SK-N-SH (cell line): ENCODE data around the gene ETS2. TPM values are rescaled to one million over a fixed set of nuclear protein-coding genes. Genes with fewer than 3 reads are reported as not detected.

Experiments
- CTCF ChIA-PET: fragments of 300-600, 350-600 bp; formaldehyde crosslinking; extraction: SDS; loops from one replicate; lab custom pipeline; 2021; lab: Yijun Ruan, JAX
- POLR2A ChIA-PET: fragments of 350-600 bp; sonication (Branson Sonifier 250); formaldehyde crosslinking; extraction: SDS; loops from one replicate; lab custom pipeline; 2020; ENCODE audit warnings: antibody characterized with exemption, inconsistent platforms; lab: Yijun Ruan, JAX
- DNase-seq: peaks from one replicate; pipeline ENCODE4 v3.0.0; 2012
- H2AFZ ChIP-seq: fragments of 200-600 bp; sonication (generic); 2 replicates; pipeline ENCODE4 v1.8.1; 2016; ENCODE audit warnings: antibody characterized with exemption, mild to moderate bottlenecking, low read depth
- H3F3A ChIP-seq: fragments of 200-600 bp; sonication (generic); replicated peaks from 2 replicates; pipeline ENCODE3; 2016; ENCODE audit warnings: antibody characterized with exemption, mild to moderate bottlenecking; ENCODE audit not compliant: insufficient read depth
- H3K27ac ChIP-seq, 2 experiments: fragments of 200-500 bp in 1 of 2; fragments of 200-600 bp in 1 of 2; sonication (Bioruptor generic) in 1 of 2; sonication (generic), shearing (Covaris generic) in 1 of 2; 2 replicates each; pipeline versions ENCODE4 v1.5.1 to v1.6.1; 2014 to 2016; ENCODE audit warnings: low read depth in 2 of 2, inconsistent platforms in 1 of 2, low read length in 1 of 2, mild to moderate bottlenecking in 1 of 2, mixed read lengths in 1 of 2
- H3K27me3 ChIP-seq: fragments of 200-600 bp; sonication (generic), shearing (Covaris generic); 2 replicates; pipeline ENCODE4 v1.6.1; 2016; ENCODE audit warnings: mixed run types; ENCODE audit not compliant: insufficient read depth
- H3K36me3 ChIP-seq, 2 experiments: fragments of 200-500 bp in 1 of 2; fragments of 200-600 bp in 1 of 2; sonication (Bioruptor generic) in 1 of 2; sonication (generic) in 1 of 2; replicated peaks in 1 of 2; 2 replicates each; pipeline versions ENCODE3 to v1.5.1; 2014 to 2016; ENCODE audit warnings: low read length in 1 of 2, mild to moderate bottlenecking in 1 of 2; ENCODE audit not compliant: insufficient read depth in 2 of 2, control insufficient read depth in 1 of 2
- H3K4me1 ChIP-seq, 2 experiments: fragments of 200-500 bp in 1 of 2; fragments of 200-600 bp in 1 of 2; sonication (Bioruptor generic) in 1 of 2; sonication (generic), shearing (Covaris generic) in 1 of 2; 2 replicates each; pipeline versions ENCODE4 v1.5.1 to v1.6.1; 2014 to 2016; ENCODE audit warnings: low read depth in 1 of 2, low read length in 1 of 2, mixed run types in 1 of 2; ENCODE audit not compliant: insufficient read depth in 2 of 2, control insufficient read depth in 1 of 2
- H3K4me2 ChIP-seq: fragments of 200-600 bp; sonication (generic), shearing (Covaris generic); 2 replicates; pipeline ENCODE4 v1.6.1; 2017; ENCODE audit warnings: mixed run types
- H3K4me3 ChIP-seq, 2 experiments: fragments of 200-500 bp in 1 of 2; fragments of 200-600 bp in 1 of 2; sonication (Bioruptor generic) in 1 of 2; sonication (generic), shearing (Covaris generic) in 1 of 2; 2 replicates each; pipeline versions ENCODE4 v1.5.1 to v1.8.1; 2014 to 2016; ENCODE audit warnings: low read depth in 2 of 2, inconsistent platforms in 1 of 2, low read length in 1 of 2, mild to moderate bottlenecking in 1 of 2, mixed read lengths in 1 of 2, moderate library complexity in 1 of 2
- H3K79me2 ChIP-seq: fragments of 200-600 bp; sonication (generic); 2 replicates; pipeline ENCODE4 v1.8.1; 2017; ENCODE audit warnings: mild to moderate bottlenecking; ENCODE audit not compliant: insufficient read depth
- H3K9ac ChIP-seq: fragments of 200-600 bp; sonication (generic); 2 replicates; pipeline ENCODE4 v1.6.1; 2017; ENCODE audit warnings: mixed run types
- H3K9me2 ChIP-seq: fragments of 200-600 bp; sonication (generic); 2 replicates; pipeline ENCODE4 v1.6.1; 2017; ENCODE audit warnings: mixed run types
- H3K9me3 ChIP-seq: fragments of 200-600 bp; sonication (generic); 2 replicates; pipeline ENCODE4 v1.6.1; 2017; ENCODE audit warnings: mixed run types, mild to moderate bottlenecking, moderate library complexity
- H4K20me1 ChIP-seq: fragments of 200-600 bp; sonication (generic); 2 replicates; pipeline ENCODE4 v1.6.1; 2017; ENCODE audit warnings: mild to moderate bottlenecking, mixed run types; ENCODE audit not compliant: insufficient read depth
- CHD2 ChIP-seq: fragments of 150-350 bp; IDR thresholded peaks from 2 replicates; pipeline ENCODE4 v1.6.1; 2018; ENCODE audit warnings: low read length; ENCODE audit not compliant: partially characterized antibody
- CTCF ChIP-seq: fragments of 200-600 bp; sonication (generic); IDR thresholded peaks from 2 replicates; pipeline ENCODE4 v1.6.1; 2017; ENCODE audit warnings: antibody characterized with exemption, mild to moderate bottlenecking, moderate library complexity
- ELF1 ChIP-seq: IDR thresholded peaks from 2 replicates; pipeline ENCODE4 v1.4.0; 2012
- EP300 ChIP-seq, 2 experiments: IDR thresholded peaks; 2 replicates each; pipeline versions ENCODE4 v1.4.0 to v1.6.1; 2012; ENCODE audit warnings: borderline replicate concordance in 1 of 2, low read depth in 1 of 2, low read length in 1 of 2
- IRF3 ChIP-seq: fragments of 150-350 bp; IDR thresholded peaks from 2 replicates; pipeline ENCODE4 v1.6.1; 2016; ENCODE audit warnings: mild to moderate bottlenecking, low read depth, low read length
- MEF2A ChIP-seq: IDR thresholded peaks from 2 replicates; pipeline ENCODE4 v1.4.0; 2012; ENCODE audit warnings: low read depth, borderline replicate concordance
- NFIC ChIP-seq: IDR thresholded peaks from 2 replicates; pipeline ENCODE4 v1.4.0; 2012; ENCODE audit warnings: borderline replicate concordance
- PBX3 ChIP-seq: IDR thresholded peaks from 2 replicates; pipeline ENCODE4; 2012
- RAD21 ChIP-seq: IDR thresholded peaks from 2 replicates; pipeline ENCODE4 v1.6.1; 2012; ENCODE audit warnings: mild to moderate bottlenecking, low read length
- RCOR1 ChIP-seq: fragments of 150-350 bp; IDR thresholded peaks from 2 replicates; pipeline ENCODE4 v1.6.1; 2017; ENCODE audit warnings: antibody characterized with exemption, low read length
- REST ChIP-seq: IDR thresholded peaks from 2 replicates; pipeline ENCODE4 v1.6.1; 2012; ENCODE audit warnings: mild to moderate bottlenecking, low read depth, low read length, moderate library complexity
- RXRA ChIP-seq: IDR thresholded peaks from 2 replicates; pipeline ENCODE4 v1.4.0; 2012; ENCODE audit warnings: low read depth, mild to moderate bottlenecking, borderline replicate concordance
- SIN3A ChIP-seq: IDR thresholded peaks from 2 replicates; pipeline ENCODE4 v1.6.1; 2012; ENCODE audit warnings: low read depth, mild to moderate bottlenecking, low read length, moderate library complexity, borderline replicate concordance
- SMC3 ChIP-seq: IDR thresholded peaks from 2 replicates; pipeline ENCODE4 v1.6.1; 2012; ENCODE audit warnings: low read depth, low read length, improper control_type of control experiment
- TEAD4 ChIP-seq: IDR thresholded peaks from 2 replicates; pipeline ENCODE4 v1.4.0; 2012; ENCODE audit warnings: mild to moderate bottlenecking, borderline replicate concordance; ENCODE audit not compliant: insufficient read depth
- YY1 ChIP-seq: IDR thresholded peaks from 2 replicates; pipeline ENCODE4 v1.4.0; 2012; ENCODE audit warnings: low read depth, mild to moderate bottlenecking
- WGBS: methylation state at CpG from one replicate; pipeline ENCODE4 v1.1.6; 2017; ENCODE audit warnings: low lambda C conversion rate; 5-methylcytosine and 5-hydroxymethylcytosine counted together
- polyA plus RNA-seq, 3 experiments: library from polyadenylated mRNA; depleted of rRNA; stranded (reverse); fragments of >200 nt; gene quantifications; 2 replicates each; pipeline ENCODE4 v1.2.3, GENCODE V29; 2012

The ETS2 gene
- polyA plus RNA-seq, 1 of the 3 experiments (the other 2 are of a cell fraction), result 16.3 TPM

- TF ChIP-seq ELF1 (no peak), PBX3 (no peak), CHD2 (no peak), RAD21 (no peak), REST (no peak), RXRA (no peak)
Measured at GRCh38 chr21:38813143-38813542, 7.4 kb downstream of the ETS2 start (continued).

- ChIA-PET CTCF (interaction anchor here (0.7 to 1.6 kb wide), 3 partner anchors 11 to 313 kb away, joined by 3 read pairs; no protein-coding TSS in a partner anchor), POLR2A (no interaction called here)
- H3F3A ChIP-seq, result peaks cover 16% of the 10 kb centered on the region
- peaks cover 66 to 82% of the 10 kb centered on the region in 2 experiments for H3K36me3 ChIP-seq
- no peak overlapping the region for H3K4me3 ChIP-seq
- H3K4me1 ChIP-seq, result peaks cover 18 to 19% of the 10 kb centered on the region in 2 experiments; a peak in 3 of 4 replicates
- H3K79me2 ChIP-seq, result peaks cover 59% of the 10 kb centered on the region
- no peaks in the 10 kb centered on the region for H3K9me3 ChIP-seq
- H3K27me3 ChIP-seq, result no peaks in the 10 kb centered on the region
- no peak overlapping the region for H2AFZ ChIP-seq
- DNase-seq, result no peak
- peak overlapping the region in 1 of 2 experiments; percentile 16; a peak in 2 of 4 replicates for H3K27ac ChIP-seq
- H3K9ac ChIP-seq, result no peak overlapping the region
- no peak for TF ChIP-seq SMC3
- TF ChIP-seq IRF3, result no peak
- TF ChIP-seq CTCF, result no peak
- TF ChIP-seq RXRA, result no peak
- no peak for TF ChIP-seq EP300 (IDR thresholded peaks at IDR 0.05; ENCODE audit: borderline replicate concordance in 1 of 2, low read depth in 1 of 2, low read length in 1 of 2)
- TF ChIP-seq RCOR1, result no peak
- no peak for TF ChIP-seq ELF1
- TF ChIP-seq NFIC, result no peak
- no peak for TF ChIP-seq SIN3A
- no peak for TF ChIP-seq TEAD4
- TF ChIP-seq MEF2A, result no peak
- no peak for TF ChIP-seq YY1
- no peak overlapping the region for H3K4me2 ChIP-seq
- peaks cover 8% of the 10 kb centered on the region for H4K20me1 ChIP-seq
- WGBS, result 94% methylated on average over 8 of the region's 8 CpGs
- H3K9me2 ChIP-seq, result no peaks in the 10 kb centered on the region
Measured at GRCh38 chr21:38813547-38813946, 7.8 kb downstream of the ETS2 start.
